22Rv1 (cell line): ENCODE data around the gene CDK5RAP1.

ENCODE experiments used
- ZFX ChIP-seq: fragments of 450-650 bp; IDR thresholded peaks from 2 replicates; pipeline ENCODE4 v1.6.1; 2017; ENCODE audit warnings: antibody characterized with exemption, borderline replicate concordance
- TF ChIP-seq, protein P1 (sequence below): fragments of 450-650 bp; IDR thresholded peaks from 2 replicates; pipeline ENCODE4 v1.5.1; 2017; ENCODE audit warnings: mild to moderate bottlenecking

DNA sequence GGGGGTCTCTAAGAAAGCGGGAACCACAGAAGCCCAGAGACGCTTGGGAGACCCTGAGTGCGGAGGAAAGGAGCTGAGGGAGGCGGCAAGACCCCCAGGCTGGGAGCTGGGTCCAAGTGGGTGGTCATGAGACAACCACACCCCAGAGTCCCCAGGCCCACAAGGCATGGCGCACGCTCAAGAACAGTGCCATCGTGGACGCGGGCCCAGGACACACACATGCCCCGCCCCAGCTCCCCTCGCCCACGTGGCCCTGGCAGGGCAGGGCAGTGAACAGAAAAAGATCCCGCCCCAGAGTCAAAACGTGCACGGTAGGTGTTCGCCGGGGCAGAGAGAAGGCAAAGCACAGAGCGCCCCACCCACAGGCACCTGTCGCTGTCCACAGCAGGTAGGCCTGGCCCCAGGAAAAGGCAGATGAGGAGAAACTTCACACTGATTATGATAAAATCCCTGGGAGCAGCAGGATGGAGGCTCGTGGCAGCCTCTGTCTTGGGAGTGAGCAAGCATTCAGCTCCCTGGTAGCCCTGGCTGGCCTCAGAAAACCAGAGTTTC, 68.3 kb downstream of the CDK5RAP1 start:
- TF ChIP-seq, protein P1, sequence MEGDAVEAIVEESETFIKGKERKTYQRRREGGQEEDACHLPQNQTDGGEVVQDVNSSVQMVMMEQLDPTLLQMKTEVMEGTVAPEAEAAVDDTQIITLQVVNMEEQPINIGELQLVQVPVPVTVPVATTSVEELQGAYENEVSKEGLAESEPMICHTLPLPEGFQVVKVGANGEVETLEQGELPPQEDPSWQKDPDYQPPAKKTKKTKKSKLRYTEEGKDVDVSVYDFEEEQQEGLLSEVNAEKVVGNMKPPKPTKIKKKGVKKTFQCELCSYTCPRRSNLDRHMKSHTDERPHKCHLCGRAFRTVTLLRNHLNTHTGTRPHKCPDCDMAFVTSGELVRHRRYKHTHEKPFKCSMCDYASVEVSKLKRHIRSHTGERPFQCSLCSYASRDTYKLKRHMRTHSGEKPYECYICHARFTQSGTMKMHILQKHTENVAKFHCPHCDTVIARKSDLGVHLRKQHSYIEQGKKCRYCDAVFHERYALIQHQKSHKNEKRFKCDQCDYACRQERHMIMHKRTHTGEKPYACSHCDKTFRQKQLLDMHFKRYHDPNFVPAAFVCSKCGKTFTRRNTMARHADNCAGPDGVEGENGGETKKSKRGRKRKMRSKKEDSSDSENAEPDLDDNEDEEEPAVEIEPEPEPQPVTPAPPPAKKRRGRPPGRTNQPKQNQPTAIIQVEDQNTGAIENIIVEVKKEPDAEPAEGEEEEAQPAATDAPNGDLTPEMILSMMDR = no peak
- no peak for TF ChIP-seq ZFX
